Myocyte (in vitro differentiated cells): ENCODE results near the gene CCDC91. TPM values are rescaled to one million over a fixed set of nuclear protein-coding genes. Genes with fewer than 3 reads are reported as not detected.
A peak's percentile ranks its signal among the peaks of the same experiment; 100 is the strongest.
"Not testable (repeated sequence)": the region's sequence is repeated elsewhere in the genome, so short reads cannot be mapped to it uniquely, and the experiment has no call there.

Experiments used
- DNase-seq: peaks from one replicate; pipeline ENCODE4 v3.0.0-alpha.2; 2012; ENCODE audit warnings: low read depth
- total RNA-seq: library from RNA; depleted of rRNA; stranded (reverse); fragments of >200 nt; gene quantifications from 2 replicates; pipeline ENCODE4 v1.2.3, GENCODE V29; 2014

The CCDC91 gene
- total RNA-seq, 1 donor from 2014 or later = 17.5 TPM

DNA sequence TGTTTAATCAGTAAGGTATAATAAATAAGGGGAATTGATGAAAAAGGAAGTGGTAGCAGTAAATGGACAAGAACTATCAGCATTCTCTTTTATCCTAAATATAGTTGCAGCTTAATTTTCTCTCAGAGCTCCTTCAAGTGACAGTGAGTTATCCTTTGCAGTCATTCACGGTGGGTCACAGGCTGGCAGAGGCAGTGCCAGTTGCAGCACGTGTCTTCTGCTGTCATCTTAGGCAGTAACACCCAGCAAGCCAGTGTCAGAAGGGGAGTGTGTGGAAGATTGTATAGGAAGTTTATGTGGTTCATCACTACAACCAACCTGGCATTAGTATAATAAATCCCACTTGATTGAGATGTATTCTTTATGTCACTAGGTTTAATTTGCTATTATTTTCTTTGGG lies 170.0 kb downstream of the CCDC91 start:
- no peak for DNase-seq

- DNase-seq = no peak
These were observed 177.1 kb downstream of the CCDC91 start for GRCh38 chr12:28367326-28367725.

GRCh38 chr12:28367993-28368392 lies 177.7 kb downstream of the CCDC91 start:
- no peak for DNase-seq

- no peak for DNase-seq
These were observed 179.2 kb downstream of the CCDC91 start for GRCh38 chr12:28369483-28369882.

DNA sequence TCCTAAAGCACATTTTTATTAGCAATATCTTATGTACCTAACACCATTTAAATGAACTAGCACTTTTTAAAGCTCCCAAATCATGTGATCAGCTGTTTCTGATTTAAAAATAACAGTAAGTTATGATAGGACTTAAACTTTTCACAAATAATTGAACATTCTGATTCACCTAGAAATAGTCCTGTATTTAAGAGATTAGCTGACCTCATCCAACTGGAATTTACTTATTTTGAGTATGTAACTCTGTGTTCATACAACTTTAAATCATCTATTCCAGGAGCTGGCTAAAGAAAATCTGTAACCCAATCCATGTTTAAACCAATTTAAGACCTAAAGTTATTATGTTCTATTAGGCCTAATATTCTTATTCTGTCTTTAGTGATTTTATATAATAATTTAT lies 184.3 kb downstream of the CCDC91 start:
- DNase-seq = no peak

DNA sequence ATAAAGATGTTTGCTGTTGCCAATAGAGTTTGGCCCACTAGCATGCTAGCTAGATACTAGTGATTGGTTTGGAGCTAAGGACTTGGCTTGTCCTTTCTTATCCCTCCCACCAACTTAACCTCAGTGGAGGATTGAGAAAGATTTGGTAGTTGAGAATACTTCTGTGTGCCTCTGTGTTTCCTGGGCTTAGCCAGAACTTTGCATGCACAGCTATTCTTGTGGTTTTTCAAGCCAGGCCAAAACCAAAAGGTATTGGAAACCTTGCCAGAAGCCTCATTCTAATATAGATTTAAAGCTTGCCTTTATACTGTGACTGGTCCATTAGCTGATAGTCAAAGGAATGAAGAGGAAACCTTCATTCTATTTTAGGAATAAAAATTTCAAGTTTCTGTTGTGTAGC lies 188.5 kb downstream of the CCDC91 start:
- DNase-seq = peak; percentile 73

GRCh38 chr12:28379779-28380178 lies 189.5 kb downstream of the CCDC91 start:
- not testable (repeated sequence) for DNase-seq

GRCh38 chr12:28383368-28383767 lies 193.1 kb downstream of the CCDC91 start:
- DNase-seq = no peak

DNA sequence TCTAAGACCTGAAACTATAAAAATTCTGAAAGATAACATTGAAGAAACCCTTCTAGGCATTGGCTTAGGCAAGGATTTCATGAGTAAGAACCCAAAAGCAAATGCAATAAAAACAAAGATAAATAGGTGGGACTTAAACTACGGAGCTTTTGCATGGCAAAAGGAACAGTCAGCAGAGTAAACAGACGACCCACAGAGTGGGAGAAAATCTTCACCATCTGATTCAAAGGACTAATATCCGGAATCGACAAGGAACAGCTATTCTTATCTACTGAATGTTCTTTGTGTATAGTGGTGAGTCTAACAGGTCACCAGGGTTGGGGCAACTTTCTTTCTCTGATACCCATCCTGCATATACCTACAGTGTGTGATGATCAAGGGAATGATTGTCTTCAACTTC lies 198.6 kb downstream of the CCDC91 start:
- no peak for DNase-seq

- no peak for DNase-seq
These were observed 199.9 kb downstream of the CCDC91 start for GRCh38 chr12:28390206-28390605.

DNA sequence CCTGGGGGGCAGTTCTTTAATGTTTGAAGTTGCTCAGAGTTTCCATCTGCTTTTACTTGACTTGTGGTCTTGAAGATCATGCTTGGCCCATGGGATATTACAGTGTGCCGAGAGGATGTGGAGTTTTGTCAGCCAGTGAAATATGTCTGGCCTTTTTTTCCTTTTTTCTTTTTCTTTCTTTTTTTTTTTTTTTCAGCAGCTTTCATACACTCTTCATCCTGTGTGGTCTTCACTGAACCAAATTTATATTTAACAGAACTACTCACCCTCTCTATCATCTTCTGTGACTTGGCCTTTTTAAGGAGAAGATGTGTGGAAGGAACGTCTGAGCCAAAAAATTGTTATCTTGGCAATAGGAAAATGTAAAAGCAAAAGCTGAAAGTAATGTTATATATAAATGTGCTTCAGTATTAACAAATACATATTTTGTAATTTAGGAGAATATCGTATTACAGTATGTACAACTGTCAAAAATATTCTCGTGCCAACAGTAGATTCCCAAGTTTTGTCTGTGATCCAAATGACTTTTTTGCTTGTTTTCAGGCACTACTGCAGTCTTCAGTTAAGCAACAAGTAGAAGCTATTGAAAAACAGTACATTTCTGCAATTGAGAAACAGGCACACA lies 200.6 kb downstream of the CCDC91 start:
- peak; percentile 48 for DNase-seq

GRCh38 chr12:28409892-28410291 lies 219.6 kb downstream of the CCDC91 start:
- no peak for DNase-seq

DNA sequence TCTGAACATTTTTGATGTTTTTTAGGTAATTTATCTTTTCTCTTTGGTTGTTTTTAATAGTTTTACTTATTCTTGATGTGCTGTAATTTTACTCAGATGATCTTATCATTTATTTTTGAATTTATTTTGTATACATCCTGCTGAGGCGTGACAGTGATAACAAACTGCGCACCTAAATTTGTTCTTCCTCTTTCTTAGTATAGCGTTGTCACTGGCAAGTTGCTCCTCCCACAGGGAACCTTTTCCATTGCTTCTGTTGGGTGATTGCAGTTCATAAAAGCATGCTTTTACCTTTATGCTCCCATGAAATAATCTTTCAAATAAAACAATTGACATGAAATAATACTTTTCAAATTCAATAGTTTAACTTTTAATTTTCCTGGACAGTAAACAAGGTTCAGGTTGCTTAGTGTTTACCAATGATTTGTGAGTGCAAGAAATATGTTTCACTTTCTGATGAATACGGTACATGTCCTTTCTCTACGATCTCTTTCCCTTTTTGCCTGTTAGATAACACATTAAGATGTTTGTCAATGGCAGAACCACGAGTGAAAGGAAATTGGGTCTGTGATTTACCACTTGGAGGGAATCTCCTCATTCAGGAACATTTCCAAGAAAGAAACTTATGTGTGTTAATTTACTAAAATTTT lies 223.3 kb downstream of the CCDC91 start:
- DNase-seq = no peak

- peak; percentile 63 for DNase-seq
These were observed 225.5 kb downstream of the CCDC91 start for GRCh38 chr12:28415755-28416154.

DNA sequence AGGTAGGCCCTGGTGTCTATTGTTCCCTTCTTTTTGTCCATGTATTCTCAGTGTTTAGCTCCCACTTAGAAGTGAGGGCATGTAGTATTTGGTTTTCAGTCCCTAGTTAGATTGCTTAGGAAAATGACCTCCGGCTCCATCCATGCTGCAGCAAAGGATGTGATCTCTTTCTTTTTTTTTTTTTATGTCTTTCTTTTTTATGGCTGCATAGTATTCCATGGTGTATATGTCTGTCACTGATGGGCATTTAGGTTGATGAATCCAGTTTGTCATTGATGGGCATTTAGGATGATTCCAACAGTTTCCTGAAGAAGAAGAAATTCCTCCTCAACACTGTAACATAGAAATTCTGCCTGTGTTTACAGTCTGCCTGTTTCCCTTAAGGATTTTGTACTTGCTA lies 231.1 kb downstream of the CCDC91 start:
- DNase-seq = no peak

DNA sequence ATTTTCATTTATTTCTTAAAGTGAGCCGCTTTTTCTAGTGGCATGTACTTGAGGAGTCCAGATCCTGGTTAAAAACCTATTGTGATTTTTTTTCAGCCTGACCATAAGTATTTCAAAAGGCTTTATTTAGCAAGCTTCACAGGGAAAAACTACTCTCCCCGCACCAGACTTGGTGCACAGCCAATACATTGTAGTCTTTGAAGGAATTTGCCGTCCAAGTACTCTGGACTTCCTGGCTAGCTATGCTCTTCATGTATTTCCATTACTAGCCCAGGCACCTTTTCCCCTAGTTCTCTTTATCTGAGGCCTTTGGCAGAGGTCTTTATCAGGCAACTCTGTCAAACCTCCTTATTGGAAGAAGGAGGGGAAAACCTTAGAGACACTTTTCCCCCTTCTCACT lies 234.7 kb downstream of the CCDC91 start:
- DNase-seq = peak; percentile 46

GRCh38 chr12:28425526-28425925 lies 235.3 kb downstream of the CCDC91 start:
- DNase-seq = no peak

DNA sequence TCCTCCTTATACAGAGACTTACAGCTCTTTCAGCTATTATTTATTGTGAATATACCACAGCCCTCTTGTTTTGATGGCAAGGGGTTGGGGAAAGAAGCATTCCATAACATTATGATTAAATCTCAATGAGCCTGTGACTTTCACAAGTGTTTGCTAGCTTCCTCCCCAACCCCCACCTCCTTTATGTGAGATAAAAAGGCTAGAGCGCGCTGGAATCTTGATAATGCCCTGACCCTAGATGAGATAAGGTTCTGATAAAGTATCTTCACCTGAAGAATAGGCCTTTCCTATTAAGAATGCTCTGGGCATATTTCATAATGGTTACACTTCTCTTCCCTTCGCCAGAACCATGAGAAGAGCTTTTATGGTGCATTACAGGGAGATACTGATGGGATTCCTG lies 236.8 kb downstream of the CCDC91 start:
- DNase-seq = no peak

DNA sequence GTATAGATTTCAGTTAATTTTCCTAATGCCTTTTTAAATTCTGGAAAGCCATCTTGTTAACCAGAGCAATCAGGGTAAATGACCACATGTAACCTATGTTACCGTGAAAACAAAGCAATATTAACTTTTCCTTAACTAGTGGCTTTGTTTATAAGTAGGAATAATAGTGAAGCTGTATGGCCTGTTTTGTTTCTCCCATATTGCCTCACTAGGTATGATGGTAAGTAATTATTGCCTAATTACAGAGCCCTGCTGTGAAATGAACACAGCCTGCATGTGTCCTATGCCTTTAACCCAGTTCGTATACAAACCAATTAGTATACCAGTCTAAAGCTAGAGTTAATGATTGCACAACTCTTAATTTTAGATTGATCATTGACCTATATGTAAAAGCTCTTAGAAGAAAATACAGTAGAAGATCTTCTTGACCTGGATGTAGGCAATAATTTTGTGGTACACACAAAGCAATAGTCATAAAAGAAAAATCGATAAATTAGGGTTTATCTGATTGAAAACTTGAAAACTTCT lies 249.9 kb downstream of the CCDC91 start:
- no peak for DNase-seq

DNA sequence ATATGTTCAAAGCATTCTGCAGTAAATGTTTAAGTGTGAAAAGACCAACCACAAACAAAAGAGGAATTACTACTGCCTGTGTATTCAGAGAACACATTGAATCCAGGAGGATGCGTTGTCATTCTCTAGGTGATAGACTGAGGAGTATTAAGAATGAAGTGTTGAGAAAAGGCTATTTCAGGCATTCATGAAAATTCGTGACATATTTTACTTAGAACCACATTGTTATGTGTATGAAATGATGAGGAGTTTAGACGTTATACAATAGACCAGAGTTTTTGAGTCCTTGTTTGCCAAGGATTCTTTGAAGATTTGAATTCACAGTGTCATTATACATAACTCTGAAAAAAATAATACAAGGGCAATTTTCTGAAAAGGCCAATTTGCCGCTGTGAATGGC lies 251.8 kb downstream of the CCDC91 start:
- no peak for DNase-seq

DNA sequence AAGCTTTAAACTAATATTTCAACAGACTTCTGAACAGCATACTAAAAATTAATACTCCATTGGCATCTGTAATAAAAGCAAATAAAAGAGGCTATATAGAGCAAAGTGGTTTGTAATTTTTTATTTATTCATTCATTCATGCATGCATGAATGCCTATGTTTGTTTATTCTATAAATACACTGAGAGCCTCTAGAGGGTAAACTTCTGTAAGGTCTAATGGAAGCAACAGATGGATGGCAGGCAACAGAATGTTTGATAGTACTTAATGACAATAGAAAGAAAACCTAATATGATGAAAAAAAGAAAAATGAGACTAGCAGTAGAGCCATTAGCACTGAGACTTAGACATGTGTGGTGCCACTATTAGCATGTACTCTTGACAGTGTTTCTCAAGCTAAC lies 253.1 kb downstream of the CCDC91 start:
- no peak for DNase-seq

DNA sequence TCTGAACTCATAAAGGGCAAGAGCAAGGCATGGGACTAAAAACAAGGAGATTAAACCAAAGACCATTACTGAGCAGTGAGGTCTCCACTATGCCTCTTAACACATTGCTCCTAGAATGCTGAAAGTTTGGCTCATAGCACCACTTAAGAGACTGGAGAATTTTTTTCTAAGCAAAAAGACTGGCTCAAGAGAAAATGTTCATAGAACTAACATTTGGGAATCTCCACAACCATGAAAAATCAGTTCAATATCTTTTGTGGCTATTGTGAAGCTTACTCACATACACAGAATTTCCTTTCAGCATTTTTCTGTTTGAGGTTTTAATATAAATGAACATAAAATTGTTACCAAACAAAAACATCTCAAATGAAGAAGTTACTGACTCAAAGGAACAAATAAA lies 255.8 kb downstream of the CCDC91 start:
- DNase-seq = no peak

DNA sequence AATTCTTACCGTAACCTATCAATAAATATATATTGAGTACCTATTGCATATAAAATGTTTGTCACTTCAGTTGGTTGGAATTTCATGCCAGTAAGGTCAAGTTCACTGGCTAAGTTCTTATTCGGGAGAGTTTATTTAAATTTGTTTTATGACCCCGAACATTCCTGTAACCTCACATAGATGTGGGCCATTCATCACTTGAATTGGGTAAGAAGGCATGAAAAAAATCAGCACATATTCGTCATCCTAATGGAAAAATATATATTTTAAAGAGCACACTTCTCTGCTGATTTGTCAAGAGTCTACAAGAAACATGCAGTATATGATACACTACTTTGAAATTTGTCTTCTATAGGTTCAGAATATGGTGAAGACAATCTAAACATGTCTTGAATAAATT lies 263.4 kb downstream of the CCDC91 start:
- no peak for DNase-seq
